Parathyroid adenoma (tissue), 2 donors: ENCODE results near the gene HIP1.
"Not testable (repeated sequence)": the region's sequence is repeated elsewhere in the genome, so short reads cannot be mapped to it uniquely, and the experiment has no call there.

ENCODE experiments used
- H2AFZ ChIP-seq: fragments of 300-600 bp; sonication (generic); one replicate; pipeline ENCODE4 v1.7.0; 2017; ENCODE audit warnings: antibody characterized with exemption, mild to moderate bottlenecking
- H3K27ac ChIP-seq: fragments of 300-600 bp; sonication (generic); one replicate; pipeline ENCODE4 v1.7.0; 2017
- H3K27me3 ChIP-seq: fragments of 300-600 bp; sonication (generic); one replicate; pipeline ENCODE4 v1.7.0; 2017; ENCODE audit warnings: low read length; ENCODE audit not compliant: control insufficient read depth, insufficient read depth
- H3K36me3 ChIP-seq: fragments of 300-600 bp; sonication (generic); one replicate; pipeline ENCODE4 v1.7.0; 2017; ENCODE audit warnings: low read length; ENCODE audit not compliant: control insufficient read depth, insufficient read depth
- H3K4me1 ChIP-seq: fragments of 300-600 bp; sonication (generic); one replicate; pipeline ENCODE4 v1.7.0; 2017; ENCODE audit warnings: control low read depth
- H3K4me2 ChIP-seq: fragments of 300-600 bp; sonication (generic); one replicate; pipeline ENCODE4 v1.7.0; 2017; ENCODE audit warnings: low read length
- H3K4me3 ChIP-seq: fragments of 300-600 bp; sonication (generic); one replicate; pipeline ENCODE4 v1.7.0; 2017; ENCODE audit warnings: low read depth, low read length
- H3K79me2 ChIP-seq: fragments of 300-600 bp; sonication (generic); one replicate; pipeline ENCODE4 v1.7.0; 2017; ENCODE audit warnings: control low read depth
- H3K9ac ChIP-seq: fragments of 300-600 bp; sonication (generic); one replicate; pipeline ENCODE4 v1.7.0; 2017; ENCODE audit warnings: mild to moderate bottlenecking
- H3K9me3 ChIP-seq: fragments of 300-600 bp; sonication (generic); one replicate; pipeline ENCODE4 v1.7.0; 2017; ENCODE audit warnings: low read length; ENCODE audit not compliant: control insufficient read depth
- CTCF ChIP-seq: fragments of 300-600 bp; sonication (generic); IDR thresholded peaks from one replicate; pipeline ENCODE4 v1.7.0; 2017; ENCODE audit warnings: antibody characterized with exemption, mild to moderate bottlenecking
- donor health status: primary hyperparathyroidism.

The HIP1 gene

GRCh38 chr7:75572396-75572795 lies 166.3 kb downstream of the HIP1 start:
- Histone ChIP-seq H3K79me2 (no peaks in the 10 kb centered on the region), H3K4me3 (no peak overlapping the region), H3K9me3 (no peaks in the 10 kb centered on the region), H3K27me3 (no peaks in the 10 kb centered on the region), H3K36me3 (no peaks in the 10 kb centered on the region), H3K9ac (no peak overlapping the region), H3K4me1 (no peaks in the 10 kb centered on the region), H3K27ac (no peak overlapping the region), H3K4me2 (no peak overlapping the region), H2AFZ (no peak overlapping the region)
- no peak for TF ChIP-seq CTCF

GRCh38 chr7:75571209-75571608 lies 167.5 kb downstream of the HIP1 start:
- Histone ChIP-seq H3K9me3 (no peaks in the 10 kb centered on the region), H3K9ac (no peak overlapping the region), H3K4me1 (no peaks in the 10 kb centered on the region), H3K27ac (no peak overlapping the region), H3K4me2 (no peak overlapping the region), H3K27me3 (no peaks in the 10 kb centered on the region), H2AFZ (no peak overlapping the region), H3K36me3 (no peaks in the 10 kb centered on the region), H3K4me3 (no peak overlapping the region), H3K79me2 (no peaks in the 10 kb centered on the region)
- no peak for TF ChIP-seq CTCF

- H3K27me3 ChIP-seq, H3K27ac ChIP-seq, H3K36me3 ChIP-seq: not testable (repeated sequence)
Observed at GRCh38 chr7:75569629-75570282, 169.0 kb downstream of the HIP1 start.

GRCh38 chr7:75567948-75568595 lies 170.7 kb downstream of the HIP1 start:
- Histone ChIP-seq H3K4me3 (no peak overlapping the region), H3K4me2 (no peak overlapping the region), H3K79me2 (no peaks in the 10 kb centered on the region), H3K9me3 (no peaks in the 10 kb centered on the region), H3K9ac (no peak overlapping the region), H3K27me3 (no peaks in the 10 kb centered on the region), H2AFZ (no peak overlapping the region), H3K4me1 (no peaks in the 10 kb centered on the region), H3K36me3 (no peaks in the 10 kb centered on the region), H3K27ac (no peak overlapping the region)
- no peak for TF ChIP-seq CTCF

More at GRCh38 chr7:75569629-75570282, 169.0 kb downstream of the HIP1 start:
- H2AFZ ChIP-seq, H3K9me3 ChIP-seq, H3K79me2 ChIP-seq, H3K9ac ChIP-seq, H3K4me1 ChIP-seq, H3K4me3 ChIP-seq, H3K4me2 ChIP-seq: not testable (repeated sequence)

- Histone ChIP-seq H3K9me3 (no peaks in the 10 kb centered on the region), H3K27me3 (no peaks in the 10 kb centered on the region), H3K79me2 (no peaks in the 10 kb centered on the region), H3K36me3 (no peaks in the 10 kb centered on the region), H2AFZ (peak overlapping the region; percentile 40), H3K4me2 (no peak overlapping the region), H3K27ac (peak overlapping the region; percentile 45), H3K4me1 (no peaks in the 10 kb centered on the region), H3K4me3 (no peak overlapping the region), H3K9ac (no peak overlapping the region)
- TF ChIP-seq CTCF: no peak
Observed at GRCh38 chr7:75565132-75565837, 173.5 kb downstream of the HIP1 start.
